ENCODE results near the gene MED13.

DNA sequence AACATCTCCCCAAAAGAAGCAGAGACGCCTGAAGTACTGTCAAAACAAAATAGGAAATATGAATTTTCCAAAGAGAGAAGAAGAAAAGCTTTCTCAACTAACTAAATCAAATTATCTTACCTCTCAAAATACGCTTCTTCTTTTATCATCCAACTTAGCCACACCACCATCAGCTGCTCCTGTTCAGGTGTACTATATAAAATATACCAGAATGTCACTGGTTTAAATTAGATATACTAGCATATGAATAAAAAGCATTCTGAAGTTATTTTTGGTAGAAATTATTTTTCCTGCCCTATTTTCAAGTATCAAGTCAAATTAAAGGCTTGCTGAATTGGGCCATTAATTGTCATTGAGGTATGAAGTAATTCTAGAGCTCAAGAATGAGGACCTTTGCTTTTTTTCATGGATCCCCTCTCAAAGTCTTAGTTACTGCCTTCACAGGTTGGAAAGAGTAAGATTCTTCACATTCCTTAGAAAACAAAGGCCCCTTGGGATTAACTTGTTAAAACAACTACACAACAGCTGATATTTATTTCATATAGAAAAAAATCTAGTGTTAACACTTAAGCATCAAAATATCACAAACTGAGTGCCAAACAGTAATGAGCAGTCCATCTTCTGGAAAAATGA, 167.4 kb downstream of the MED13 start:
- TF ChIP-seq CTCF (IDR thresholded peaks at IDR 0.05) (no peak), POLR2A (IDR thresholded peaks at IDR 0.05; ENCODE audit: low read depth) (no peak)
